ENCODE data around the gene ASXL3. TPM values are rescaled to one million over a fixed set of nuclear protein-coding genes. Genes with fewer than 3 reads are reported as not detected.

ASXL3 gene
- total RNA-seq, 1 experiment from 2014 or later, result not detected

GRCh38 chr18:33576999-33577646 lies 896 bp upstream of the ASXL3 start:
- H2AFZ ChIP-seq (ENCODE audit: low read depth, low read length, poor library complexity, severe bottlenecking), result no peak overlapping the region
- no peaks in the 10 kb centered on the region for H3K36me3 ChIP-seq (ENCODE audit: control insufficient read depth in 1 of 2, insufficient read depth in 2 of 2, low read length in 2 of 2)
- no peaks in the 10 kb centered on the region for H4K20me1 ChIP-seq (ENCODE audit: insufficient read depth)
- no TSS peak for BruUV-seq (replicated peaks)
- no peaks in the 10 kb centered on the region for H3K27me3 ChIP-seq (ENCODE audit: insufficient read depth, low read length)
- DNase-seq (ENCODE audit: low read depth, low spot score) (no peak), ATAC-seq (no peak)
- H3K27ac ChIP-seq (ENCODE audit: low read depth, low read length), result no peak overlapping the region
- no peaks in the 10 kb centered on the region for H3K79me2 ChIP-seq (ENCODE audit: insufficient read depth, low read length)
- no peaks in the 10 kb centered on the region for H3K4me1 ChIP-seq (ENCODE audit: control insufficient read depth in 1 of 2, insufficient read depth in 2 of 2, low read length in 2 of 2)
- H3K4me2 ChIP-seq (ENCODE audit: low read length), result no peak overlapping the region
- H3K4me3 ChIP-seq (replicated peaks in 1 of 2; ENCODE audit: low read depth in 1 of 2, low read length in 2 of 2), result no peak overlapping the region
- TF ChIP-seq MAX (IDR thresholded peaks at IDR 0.05), result no peak
- TF ChIP-seq CBX3 (IDR thresholded peaks at IDR 0.05; ENCODE audit: low read depth), result no peak
- no peak for TF ChIP-seq SIN3A (IDR thresholded peaks at IDR 0.05; ENCODE audit: low read depth)
- TF ChIP-seq CEBPB (IDR thresholded peaks at IDR 0.05; ENCODE audit: low read depth), result no peak
- H3K9me2 ChIP-seq (ENCODE audit: insufficient read depth), result no peaks in the 10 kb centered on the region
- no peak overlapping the region for H3K9ac ChIP-seq (ENCODE audit: low read length)
- ChIA-PET RAD21 (ENCODE audit: low non-redundant PET in 1 of 2, low total read pairs in 2 of 2, uncharacterized antibody in 2 of 2, unreplicated experiment in 2 of 2) (no interaction called here), CTCF (no interaction called here), POLR2A (no interaction called here)
- intact Hi-C loops (cut with micrococcal nuclease), result no loop called here
- H3K9me3 ChIP-seq (ENCODE audit: control insufficient read depth in 1 of 2, insufficient read depth in 1 of 2, low read depth in 1 of 2, low read length in 2 of 2), result peaks cover 5 to 18% of the 10 kb centered on the region in 2 experiments; a peak in 2 of 4 replicates

DNA sequence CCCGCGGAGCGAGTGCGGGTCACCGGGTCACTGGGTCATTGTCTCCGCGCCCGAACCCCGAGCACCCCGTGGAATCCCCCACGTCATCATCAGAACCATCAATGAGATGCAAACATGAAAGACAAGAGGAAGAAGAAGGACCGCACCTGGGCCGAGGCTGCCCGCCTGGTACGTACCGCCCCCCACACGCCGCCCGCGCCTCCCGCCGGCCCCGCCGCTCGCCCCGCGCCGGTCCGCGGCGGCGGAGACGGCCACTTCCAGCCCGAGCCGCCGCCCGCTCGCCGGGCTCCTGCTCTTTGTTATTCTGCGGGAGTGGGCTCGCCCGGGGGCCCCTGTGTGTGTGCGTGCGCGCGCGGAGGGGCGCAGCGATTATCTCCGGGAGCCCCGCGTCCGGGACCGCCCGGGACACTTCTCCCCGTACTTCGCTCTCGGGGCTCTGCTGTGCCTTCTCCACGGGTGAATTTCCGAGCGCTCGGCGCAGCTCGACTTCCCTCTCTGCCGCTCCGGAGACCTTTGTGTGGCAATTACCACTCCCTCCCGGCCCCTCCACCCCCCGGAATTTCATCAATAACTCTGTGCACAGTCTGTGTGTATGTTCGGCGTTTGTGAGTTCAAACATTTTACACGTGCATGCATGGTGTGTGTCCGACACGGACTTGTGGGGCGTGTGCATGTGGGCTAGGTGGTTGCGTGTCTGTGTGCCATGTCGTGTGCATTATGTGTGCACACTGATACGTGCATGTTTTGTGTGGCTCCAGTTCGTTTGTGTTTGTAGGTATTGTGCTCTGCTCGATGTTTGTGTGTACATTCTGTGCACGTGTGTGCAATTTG lies 714 bp downstream of the ASXL3 start:
- Histone ChIP-seq H2AFZ (ENCODE audit: low read depth, low read length, poor library complexity, severe bottlenecking) (no peak overlapping the region), H4K20me1 (ENCODE audit: insufficient read depth) (no peaks in the 10 kb centered on the region), H3K36me3 (ENCODE audit: control insufficient read depth in 1 of 2, insufficient read depth in 2 of 2, low read length in 2 of 2) (no peaks in the 10 kb centered on the region), H3K9me2 (ENCODE audit: insufficient read depth) (no peaks in the 10 kb centered on the region), H3K79me2 (ENCODE audit: insufficient read depth, low read length) (no peaks in the 10 kb centered on the region), H3K9ac (ENCODE audit: low read length) (no peak overlapping the region), H3K9me3 (ENCODE audit: control insufficient read depth in 1 of 2, insufficient read depth in 1 of 2, low read depth in 1 of 2, low read length in 2 of 2) (peaks cover 5 to 23% of the 10 kb centered on the region in 2 experiments; a peak in 2 of 4 replicates), H3K4me1 (ENCODE audit: control insufficient read depth in 1 of 2, insufficient read depth in 2 of 2, low read length in 2 of 2) (no peaks in the 10 kb centered on the region), H3K4me2 (ENCODE audit: low read length) (no peak overlapping the region), H3K4me3 (replicated peaks in 1 of 2; ENCODE audit: low read depth in 1 of 2, low read length in 2 of 2) (no peak overlapping the region), H3K27ac (ENCODE audit: low read depth, low read length) (no peak overlapping the region), H3K27me3 (ENCODE audit: insufficient read depth, low read length) (no peaks in the 10 kb centered on the region)
- ChIA-PET POLR2A (no interaction called here), CTCF (no interaction called here), RAD21 (ENCODE audit: low non-redundant PET in 1 of 2, low total read pairs in 2 of 2, uncharacterized antibody in 2 of 2, unreplicated experiment in 2 of 2) (no interaction called here)
- no peak for ATAC-seq
- intact Hi-C loops (cut with micrococcal nuclease), result no loop called here
- no TSS peak for BruUV-seq (replicated peaks)
- no peak for DNase-seq (ENCODE audit: low read depth, low spot score)
- TF ChIP-seq EZH2 (IDR thresholded peaks at IDR 0.05) (no peak), SRF (IDR thresholded peaks at IDR 0.05; ENCODE audit: low read depth) (no peak), FOSL1 (IDR thresholded peaks at IDR 0.05; ENCODE audit: low read depth) (no peak), EZH2phosphoT487 (IDR thresholded peaks at IDR 0.05; ENCODE audit: borderline replicate concordance) (no peak), CBX3 (IDR thresholded peaks at IDR 0.05; ENCODE audit: low read depth) (no peak), SIN3A (IDR thresholded peaks at IDR 0.05; ENCODE audit: low read depth) (no peak), ELF1 (IDR thresholded peaks at IDR 0.05; ENCODE audit: borderline replicate concordance, low read depth) (no peak), POLR2A (IDR thresholded peaks at IDR 0.05; ENCODE audit: borderline replicate concordance, extremely low read depth, insufficient read depth, insufficient read length) (no peak), JUND (IDR thresholded peaks at IDR 0.05) (no peak), POLR2AphosphoS5 (IDR thresholded peaks at IDR 0.05; ENCODE audit: low read depth, low read length) (no peak), YY1 (IDR thresholded peaks at IDR 0.05; ENCODE audit: extremely low read depth, insufficient replicate concordance, low read depth, low read length) (no peak), ATF3 (IDR thresholded peaks at IDR 0.05) (no peak), CEBPB (IDR thresholded peaks at IDR 0.05; ENCODE audit: low read depth) (no peak)
- TF ChIP-seq, protein P1, sequence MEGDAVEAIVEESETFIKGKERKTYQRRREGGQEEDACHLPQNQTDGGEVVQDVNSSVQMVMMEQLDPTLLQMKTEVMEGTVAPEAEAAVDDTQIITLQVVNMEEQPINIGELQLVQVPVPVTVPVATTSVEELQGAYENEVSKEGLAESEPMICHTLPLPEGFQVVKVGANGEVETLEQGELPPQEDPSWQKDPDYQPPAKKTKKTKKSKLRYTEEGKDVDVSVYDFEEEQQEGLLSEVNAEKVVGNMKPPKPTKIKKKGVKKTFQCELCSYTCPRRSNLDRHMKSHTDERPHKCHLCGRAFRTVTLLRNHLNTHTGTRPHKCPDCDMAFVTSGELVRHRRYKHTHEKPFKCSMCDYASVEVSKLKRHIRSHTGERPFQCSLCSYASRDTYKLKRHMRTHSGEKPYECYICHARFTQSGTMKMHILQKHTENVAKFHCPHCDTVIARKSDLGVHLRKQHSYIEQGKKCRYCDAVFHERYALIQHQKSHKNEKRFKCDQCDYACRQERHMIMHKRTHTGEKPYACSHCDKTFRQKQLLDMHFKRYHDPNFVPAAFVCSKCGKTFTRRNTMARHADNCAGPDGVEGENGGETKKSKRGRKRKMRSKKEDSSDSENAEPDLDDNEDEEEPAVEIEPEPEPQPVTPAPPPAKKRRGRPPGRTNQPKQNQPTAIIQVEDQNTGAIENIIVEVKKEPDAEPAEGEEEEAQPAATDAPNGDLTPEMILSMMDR (IDR thresholded peaks at IDR 0.05 in 2 of 3, conservative IDR thresholded peaks at IDR 0.05 in 1 of 3; ENCODE audit: borderline replicate concordance in 1 of 3, insufficient read depth in 1 of 3, low read depth in 2 of 3, low read length in 2 of 3), result no peak

Data from HCT116 (cell line).